Natural killer cell (primary cell): ENCODE data around the gene MOV10L1. TPM values are rescaled to one million over a fixed set of nuclear protein-coding genes. Genes with fewer than 3 reads are reported as not detected.

Experiments used
- ATAC-seq, 3 donors: fragments of 150-1000 bp in 2 of 3; fragments of 200-7000 bp in 1 of 3; cut with Tn5 transposase; 1 replicate in 1 of 3; 2 replicates in 2 of 3; pipeline ENCODE4 v1.10.0; 2021; ENCODE audit warnings: mild to moderate bottlenecking in 2 of 3, moderate library complexity in 2 of 3
- DNase-seq, 2 donors: peaks; one replicate each; pipeline versions ENCODE4 v3.0.0 to v3.0.0-alpha.2; 2013 to 2021; ENCODE audit warnings: mixed read lengths in 1 of 2
- H3K27ac ChIP-seq: one replicate; pipeline ENCODE4 v1.5.1; 2013; ENCODE audit warnings: mild to moderate bottlenecking, low read length
- H3K27me3 ChIP-seq: one replicate; pipeline ENCODE4 v1.6.1; 2013; ENCODE audit warnings: low read length; ENCODE audit not compliant: control insufficient read depth, insufficient read depth
- H3K36me3 ChIP-seq: one replicate; pipeline ENCODE4 v1.6.1; 2013; ENCODE audit warnings: low read length; ENCODE audit not compliant: control insufficient read depth, insufficient read depth
- H3K4me1 ChIP-seq: one replicate; pipeline ENCODE4 v1.6.1; 2013; ENCODE audit warnings: low read length; ENCODE audit not compliant: control insufficient read depth, insufficient read depth
- H3K4me3 ChIP-seq: one replicate; pipeline ENCODE4 v1.5.1; 2013; ENCODE audit warnings: low read length
- H3K9me3 ChIP-seq: one replicate; pipeline ENCODE4 v1.6.1; 2013; ENCODE audit warnings: low read length; ENCODE audit not compliant: control insufficient read depth, insufficient read depth
- H3K27ac Mint-ChIP-seq, 2 donors: one replicate each; pipeline ENCODE4 v1.8.0; 2022; ENCODE audit warnings: mild to moderate bottlenecking in 2 of 2, mixed read lengths in 2 of 2, moderate library complexity in 1 of 2
- H3K27me3 Mint-ChIP-seq, 2 donors: one replicate each; pipeline ENCODE4 v1.8.0; 2022; ENCODE audit warnings: low read depth in 2 of 2, mixed read lengths in 2 of 2
- H3K36me3 Mint-ChIP-seq: one replicate; pipeline ENCODE4 v1.8.0; 2022; ENCODE audit warnings: mixed read lengths
- H3K4me1 Mint-ChIP-seq, 2 donors: one replicate each; pipeline ENCODE4 v1.8.0; 2022; ENCODE audit warnings: mixed read lengths in 2 of 2
- H3K4me3 Mint-ChIP-seq: one replicate; pipeline ENCODE4 v1.8.0; 2022; ENCODE audit warnings: mild to moderate bottlenecking, moderate library complexity, mixed read lengths
- H3K9me3 Mint-ChIP-seq, 2 donors: one replicate each; pipeline ENCODE4 v1.8.0; 2022; ENCODE audit warnings: mixed read lengths in 2 of 2
- CTCF ChIP-seq: fragments of 200-600 bp; IDR thresholded peaks from one replicate; pipeline ENCODE4 v1.8.0; 2022; ENCODE audit warnings: antibody characterized with exemption
- WGBS: methylation state at CpG from one replicate; pipeline ENCODE4 v1.1.7; 2013; ENCODE audit warnings: missing lambda C conversion rate; ENCODE audit not compliant: insufficient coverage; 5-methylcytosine and 5-hydroxymethylcytosine counted together
- intact Hi-C: fragments of 100-400 bp; cut with micrococcal nuclease; formaldehyde crosslinking; loops from one replicate; pipeline ENCODE4 v1.14.2; 2022
- total RNA-seq, 4 donors: library from RNA; stranded (reverse); fragments of 120-200 nt in 1 of 4; gene quantifications; one replicate each; pipeline versions ENCODE4 v1.2.3 to v1.2.4, GENCODE V29; 2013 to 2022

Gene MOV10L1
- total RNA-seq, 3 donors from 2014 or later (not counting 1 experiment from before 2014, with no cell fraction given), result 1.0 to 1.7 TPM; not detected in 1

DNA sequence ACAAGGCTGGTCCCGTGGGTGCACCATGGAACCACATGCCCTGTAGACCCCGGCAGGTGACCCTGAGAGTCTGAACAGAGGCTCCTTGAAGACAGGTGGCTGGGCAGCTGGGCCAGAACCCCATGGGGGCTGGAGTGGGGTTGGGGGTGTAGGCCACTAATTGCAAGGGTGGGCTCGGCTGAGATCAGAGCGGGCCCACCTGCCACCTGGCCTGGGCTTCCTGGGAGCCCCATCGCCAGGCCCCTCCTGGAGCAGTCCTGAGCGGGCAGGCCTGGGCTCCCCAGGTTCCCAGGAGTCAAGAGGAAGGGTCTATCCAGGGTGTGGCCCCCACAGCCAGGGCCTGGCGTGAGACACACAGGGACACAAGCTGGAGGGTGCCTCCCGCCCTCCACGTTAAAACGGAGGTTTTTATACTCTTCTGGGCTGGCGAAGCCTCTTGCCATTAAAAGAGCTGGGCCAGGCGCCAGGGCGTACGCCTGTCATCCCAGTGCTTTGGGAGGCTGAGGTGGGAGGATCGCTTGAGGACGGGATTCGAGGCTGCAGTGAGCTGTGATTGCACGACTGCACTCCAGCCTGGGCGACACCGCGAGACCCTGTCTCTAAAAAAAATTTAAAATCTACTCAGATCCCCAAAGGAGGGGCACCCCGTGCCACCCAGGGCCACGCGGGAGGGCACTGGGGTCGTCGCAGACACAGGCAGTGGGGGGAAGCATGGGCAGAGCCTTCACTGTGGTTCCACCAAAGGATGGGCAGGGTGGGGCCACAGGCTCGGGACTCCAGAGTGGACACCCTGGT, 91.1 kb downstream of the MOV10L1 start:
- WGBS, result 92% methylated on average over 27 of the region's 27 CpGs
- DNase-seq (no peak), ATAC-seq (no peak)
- Histone ChIP-seq H3K4me1 (peaks cover 30% of the 10 kb centered on the region), H3K27me3 (no peaks in the 10 kb centered on the region), H3K36me3 (no peaks in the 10 kb centered on the region), H3K9me3 (no peaks in the 10 kb centered on the region), H3K4me3 (no peak overlapping the region), H3K27ac (no peak overlapping the region)
- H3K4me3 Mint-ChIP-seq, result no peak overlapping the region
- no peak overlapping the region for H3K27ac Mint-ChIP-seq
- intact Hi-C loops, result no loop called here
- no peaks in the 10 kb centered on the region for H3K36me3 Mint-ChIP-seq
- H3K9me3 Mint-ChIP-seq, result no peaks in the 10 kb centered on the region
- H3K4me1 Mint-ChIP-seq, result peaks cover 9 to 19% of the 10 kb centered on the region in 2 donors
- H3K27me3 Mint-ChIP-seq, result peaks cover 0 to 8% of the 10 kb centered on the region in 2 donors
- TF ChIP-seq CTCF, result no peak

DNA sequence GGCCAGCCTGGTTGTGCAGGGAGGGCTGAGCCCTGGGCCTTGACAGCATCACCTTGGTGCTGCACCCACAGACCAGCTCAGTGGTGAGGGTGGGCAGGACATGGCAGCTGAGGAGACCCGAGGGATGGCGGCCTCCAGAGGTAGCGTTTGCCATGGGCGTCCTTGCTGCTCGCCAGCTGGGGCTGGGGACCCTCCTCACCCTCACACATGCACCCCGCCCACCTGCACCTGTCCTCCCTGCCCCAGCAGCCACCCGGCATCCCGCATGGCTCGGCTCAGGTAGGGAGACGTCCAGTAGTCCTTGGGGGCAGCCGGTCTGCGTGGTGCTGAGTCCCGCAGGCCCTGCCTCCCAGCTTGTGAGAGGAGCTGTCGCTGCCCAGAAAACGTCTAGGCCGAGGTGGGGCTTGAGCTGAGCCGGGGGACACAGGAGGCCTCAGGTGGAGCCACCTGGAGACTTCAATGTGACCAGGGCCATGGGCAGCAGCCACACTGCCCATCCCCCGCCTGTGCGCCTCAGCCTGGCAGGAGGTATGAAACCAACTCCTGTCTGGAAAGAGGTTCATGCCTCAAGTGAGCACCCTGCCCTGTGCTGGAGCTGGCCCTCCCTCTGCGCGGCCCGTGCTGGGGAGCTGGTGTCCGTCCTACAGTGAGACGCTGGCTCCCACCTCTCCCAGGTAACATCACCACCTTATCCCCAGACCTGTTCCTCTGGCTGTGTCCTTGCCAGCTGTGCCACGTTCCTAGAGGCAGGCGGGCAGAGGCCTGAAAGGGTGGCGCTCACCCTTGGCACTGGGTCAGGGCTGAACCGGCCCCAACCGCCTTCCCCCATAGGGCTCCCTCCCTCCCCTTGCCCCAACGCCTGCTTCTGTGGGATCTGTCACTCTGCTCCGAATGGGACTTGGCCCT, 92.6 kb downstream of the MOV10L1 start:
- no peaks in the 10 kb centered on the region for H3K9me3 ChIP-seq
- H3K4me3 Mint-ChIP-seq, result no peak overlapping the region
- TF ChIP-seq CTCF, result no peak
- no peak overlapping the region for H3K4me3 ChIP-seq
- H3K36me3 Mint-ChIP-seq, result no peaks in the 10 kb centered on the region
- peaks cover 16 to 29% of the 10 kb centered on the region in 2 donors for H3K4me1 Mint-ChIP-seq
- 92% methylated on average over 31 of the region's 31 CpGs for WGBS
- no peaks in the 10 kb centered on the region for H3K27me3 ChIP-seq
- H3K27ac Mint-ChIP-seq, result no peak overlapping the region
- intact Hi-C loops, result no loop called here
- no peak for ATAC-seq
- H3K27me3 Mint-ChIP-seq, result peaks cover 0 to 8% of the 10 kb centered on the region in 2 donors
- H3K4me1 ChIP-seq, result peaks cover 40% of the 10 kb centered on the region
- H3K27ac ChIP-seq, result no peak overlapping the region
- DNase-seq, result no peak
- no peaks in the 10 kb centered on the region for H3K9me3 Mint-ChIP-seq
- H3K36me3 ChIP-seq, result no peaks in the 10 kb centered on the region

DNA sequence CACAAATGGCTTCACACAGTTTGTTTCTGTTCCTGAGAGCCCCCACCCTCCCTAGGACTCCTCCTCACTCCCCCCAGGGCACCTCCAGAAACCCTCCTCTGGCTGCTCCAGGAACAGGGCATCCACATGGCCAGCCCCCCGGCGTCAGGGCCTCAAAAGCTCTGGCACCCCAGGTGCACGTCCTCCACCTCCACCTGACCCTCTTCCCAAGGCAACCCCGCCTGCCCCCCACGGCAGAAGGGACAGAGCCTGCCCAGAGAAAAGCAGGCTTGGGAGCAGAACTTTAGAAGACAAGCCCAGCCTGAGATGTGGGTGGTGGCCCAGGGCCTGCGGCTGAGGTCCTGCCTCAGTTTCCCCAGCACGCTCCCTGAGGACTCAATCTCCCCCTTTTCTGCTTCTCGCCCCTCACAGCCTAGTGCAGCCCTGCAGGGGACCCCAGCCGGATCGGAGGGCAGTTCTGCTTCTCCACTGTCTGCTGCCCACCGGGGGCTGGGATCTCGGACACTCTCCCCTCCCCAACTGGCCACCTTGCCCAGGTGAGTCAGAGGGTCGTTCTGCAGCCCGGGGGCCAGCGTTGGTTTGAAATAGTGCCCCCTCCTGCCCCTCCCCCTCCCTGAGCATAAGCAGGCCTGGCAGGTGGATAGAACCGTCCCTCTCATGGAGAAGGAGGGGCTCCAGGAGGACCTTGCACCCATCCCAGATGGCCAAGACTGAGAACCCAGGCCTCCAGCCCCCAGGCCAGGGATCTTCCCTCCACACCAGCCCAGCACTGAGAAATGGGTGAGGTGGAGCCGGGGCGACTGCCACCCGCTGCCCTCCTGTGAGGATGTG, 93.5 kb downstream of the MOV10L1 start:
- no peaks in the 10 kb centered on the region for H3K9me3 Mint-ChIP-seq
- Histone ChIP-seq H3K27ac (no peak overlapping the region), H3K4me3 (no peak overlapping the region), H3K27me3 (no peaks in the 10 kb centered on the region), H3K36me3 (no peaks in the 10 kb centered on the region), H3K4me1 (peaks cover 50% of the 10 kb centered on the region), H3K9me3 (no peaks in the 10 kb centered on the region)
- H3K27ac Mint-ChIP-seq, result peak overlapping the region; percentile 43 to 59
- peak overlapping the region; percentile 76 for H3K4me3 Mint-ChIP-seq
- no peak for TF ChIP-seq CTCF
- intact Hi-C loops, result no loop called here
- H3K4me1 Mint-ChIP-seq, result peaks cover 19 to 34% of the 10 kb centered on the region in 2 donors
- no peak for DNase-seq
- no peak for ATAC-seq
- WGBS, result 90% methylated on average over 19 of the region's 19 CpGs
- no peaks in the 10 kb centered on the region for H3K36me3 Mint-ChIP-seq
- peaks cover 0 to 6% of the 10 kb centered on the region in 2 donors for H3K27me3 Mint-ChIP-seq
